GM18909 (cell line): Measurements from ENCODE around the gene CCDC18.
"Not testable (repeated sequence)": the region's sequence is repeated elsewhere in the genome, so short reads cannot be mapped to it uniquely, and the experiment has no call there.

Source experiments
- ATAC-seq: cut with Tn5 transposase; IDR thresholded peaks from one replicate; pipeline ENCODE4 v1.9.1; 2021; ENCODE audit warnings: mild to moderate bottlenecking; ENCODE audit not compliant: unreplicated experiment, poor library complexity

Gene CCDC18

DNA sequence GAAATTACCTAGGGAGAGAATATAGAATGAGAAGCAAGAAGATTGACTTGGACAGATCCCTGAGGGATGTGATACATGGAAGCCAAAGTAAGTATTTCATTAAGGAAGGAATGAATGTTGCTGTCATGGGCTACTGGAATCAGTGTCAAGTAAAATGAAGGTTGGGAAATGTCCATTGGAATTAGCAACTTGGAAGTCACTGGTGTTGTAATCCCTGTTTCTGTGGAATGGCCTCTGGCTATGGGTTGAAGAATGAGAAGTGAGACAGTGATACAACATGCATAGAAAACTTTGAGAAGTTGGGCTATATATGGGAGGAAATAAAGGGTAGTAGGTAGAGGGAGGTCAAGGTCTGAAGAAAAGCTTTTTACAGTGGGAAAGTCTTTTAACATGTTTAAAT, 54.7 kb downstream of the CCDC18 start:
- no peak for ATAC-seq

- ATAC-seq, result no peak
These were observed 56.5 kb downstream of the CCDC18 start for GRCh38 chr1:93237021-93237420.

DNA sequence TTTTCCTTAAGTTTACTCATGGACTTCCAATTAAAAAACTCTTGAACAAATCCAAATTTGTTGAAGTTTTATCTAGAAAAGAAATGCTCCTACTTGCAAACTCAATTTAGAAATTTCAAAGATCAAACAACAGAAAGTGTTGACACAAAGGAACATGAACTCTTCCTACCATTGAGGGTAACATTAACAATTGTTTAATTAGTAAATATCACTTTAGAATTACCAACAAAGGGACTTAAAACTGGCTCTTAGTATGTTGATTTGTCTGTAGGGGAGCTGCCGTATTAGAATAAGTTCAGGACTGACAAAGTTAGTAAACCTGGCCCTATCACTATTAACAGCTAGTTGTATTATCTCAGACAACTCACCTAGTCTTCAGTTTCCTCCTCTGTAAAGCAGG, 57.9 kb downstream of the CCDC18 start:
- ATAC-seq, result no peak

DNA sequence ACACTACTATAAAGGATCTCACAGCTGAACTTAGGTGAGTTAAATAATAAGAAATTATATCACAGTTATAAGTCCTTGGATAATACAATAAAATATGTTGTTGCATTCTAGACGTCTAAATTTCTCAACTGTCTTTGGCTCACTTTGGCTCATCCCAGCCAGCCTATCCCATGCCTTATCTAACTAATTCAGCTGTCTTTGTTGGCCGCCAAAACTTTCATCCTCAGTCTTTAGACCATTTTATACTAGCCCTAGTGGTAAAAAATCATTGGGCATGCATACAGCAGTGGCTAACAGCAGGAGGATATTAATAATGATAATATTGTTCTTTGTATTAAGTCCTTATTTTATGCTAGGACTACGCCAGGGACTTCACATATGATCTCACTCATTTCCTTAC, 59.3 kb downstream of the CCDC18 start:
- no peak for ATAC-seq

DNA sequence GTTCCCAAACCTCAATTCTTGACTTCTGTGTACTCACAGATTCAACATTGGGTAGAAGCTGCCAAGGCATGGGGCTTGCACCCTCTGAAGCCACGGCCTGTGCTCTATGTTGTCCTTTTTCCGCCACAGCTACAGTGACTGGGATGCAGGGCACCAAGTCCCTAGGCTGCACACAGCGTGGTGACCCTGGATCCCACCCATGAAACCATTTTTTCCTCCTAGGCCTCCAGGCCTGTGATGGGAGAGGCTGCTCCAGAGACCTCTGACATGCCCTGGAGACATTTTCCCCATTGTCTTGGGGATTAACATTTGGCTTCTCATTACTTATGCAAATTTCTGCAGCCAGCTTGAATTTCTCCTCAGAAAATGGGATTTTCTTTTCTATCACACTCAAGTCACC, 62.7 kb downstream of the CCDC18 start:
- not testable (repeated sequence) for ATAC-seq

GRCh38 chr1:93244298-93245069, 64.0 kb downstream of the CCDC18 start:
- no peak for ATAC-seq

DNA sequence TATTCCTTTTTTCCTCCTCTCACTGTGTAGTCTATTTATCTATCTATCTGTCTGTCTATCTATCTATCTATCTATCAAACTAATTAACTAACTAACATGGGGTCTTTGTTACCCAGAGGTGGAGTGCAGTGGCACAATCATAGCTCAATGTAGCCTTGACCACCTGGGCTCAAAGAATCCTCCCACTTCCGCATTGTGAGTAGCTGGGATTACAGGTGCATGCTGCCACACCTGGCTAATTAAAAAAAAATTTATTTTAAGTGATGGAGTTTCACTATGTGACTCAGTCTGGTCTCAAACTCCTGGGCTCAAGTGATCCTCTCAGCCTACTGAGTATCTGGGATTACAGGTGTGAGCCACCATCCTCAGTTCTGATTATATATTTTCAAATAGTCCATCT, 71.4 kb downstream of the CCDC18 start:
- no peak for ATAC-seq

DNA sequence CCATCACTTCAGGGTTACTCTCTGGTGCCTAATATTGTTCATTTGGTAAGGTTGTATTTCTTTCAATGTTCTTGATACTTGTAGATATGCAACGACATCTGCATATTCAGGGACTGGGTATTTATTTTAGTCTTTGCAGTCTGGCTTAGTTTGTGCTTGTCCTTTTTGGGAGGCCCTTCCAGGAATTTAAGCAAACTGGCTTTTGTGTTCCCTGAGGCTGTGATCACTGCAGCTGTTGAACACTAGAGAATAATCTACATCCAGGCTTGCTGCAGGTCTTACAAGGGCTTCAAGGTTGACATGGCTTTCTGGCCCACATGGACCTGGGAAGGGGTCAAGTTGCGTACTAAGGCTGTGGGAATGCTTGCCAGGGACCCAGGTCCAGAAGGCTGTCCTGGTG, 72.1 kb downstream of the CCDC18 start:
- no peak for ATAC-seq

DNA sequence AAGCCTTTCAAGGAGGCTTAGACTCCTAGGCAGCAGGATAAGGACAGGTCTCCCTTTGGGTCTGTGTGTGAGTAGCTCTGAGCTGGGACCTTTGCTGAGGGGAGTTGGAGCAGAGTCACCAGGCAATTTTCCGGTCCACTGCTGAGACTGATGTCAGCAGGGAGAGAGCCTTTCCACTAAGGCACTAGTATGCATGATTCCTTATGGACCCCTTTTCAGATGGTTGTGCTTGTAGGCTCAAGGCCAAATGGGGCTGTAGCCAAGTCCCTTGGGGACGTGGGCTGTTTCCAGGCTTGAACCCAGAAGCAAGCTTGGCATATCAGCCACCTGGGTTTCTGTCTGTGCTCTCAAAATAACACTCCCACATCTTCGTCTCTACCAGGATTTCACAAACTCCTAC, 73.0 kb downstream of the CCDC18 start:
- ATAC-seq, result no peak

GRCh38 chr1:93255222-93256079, 74.9 kb downstream of the CCDC18 start:
- ATAC-seq, result no peak

DNA sequence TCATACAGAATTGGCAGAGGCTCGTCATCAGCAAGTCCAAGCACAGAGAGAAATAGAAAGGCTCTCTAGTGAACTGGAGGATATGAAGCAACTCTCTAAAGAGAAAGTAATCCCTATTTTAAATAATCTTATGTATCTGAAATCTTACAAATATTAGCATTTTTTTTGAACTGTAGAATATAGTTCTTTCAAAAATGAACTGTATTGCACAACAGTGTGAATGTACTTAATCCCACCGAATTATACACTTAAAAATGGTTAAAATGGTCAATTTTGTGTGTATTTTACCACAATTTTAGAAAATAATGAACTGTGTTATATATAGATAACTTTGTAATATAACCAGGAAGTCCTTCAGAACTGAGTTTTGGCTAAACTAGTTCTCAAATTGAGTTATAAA, 75.9 kb downstream of the CCDC18 start:
- no peak for ATAC-seq

DNA sequence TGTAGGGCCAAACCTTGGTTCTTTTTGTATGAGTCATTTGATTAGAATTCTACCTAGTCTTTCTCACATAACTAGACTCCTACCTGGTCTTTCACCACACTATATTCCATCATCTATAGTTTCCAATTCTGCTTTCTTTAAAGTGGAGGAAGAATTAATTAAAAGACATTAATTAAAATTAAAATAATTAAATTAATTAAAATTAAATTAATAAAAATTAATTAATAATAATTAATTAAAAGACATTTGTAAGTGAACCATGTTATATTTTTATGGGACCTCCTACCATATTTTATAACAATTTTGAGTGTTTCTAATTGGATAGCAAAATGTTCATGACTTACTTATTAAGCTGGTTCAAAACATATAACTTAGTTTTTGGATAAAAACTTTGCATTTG, 77.4 kb downstream of the CCDC18 start:
- ATAC-seq, result no peak

- not testable (repeated sequence) for ATAC-seq
These were observed 80.2 kb downstream of the CCDC18 start for GRCh38 chr1:93260726-93261125.

DNA sequence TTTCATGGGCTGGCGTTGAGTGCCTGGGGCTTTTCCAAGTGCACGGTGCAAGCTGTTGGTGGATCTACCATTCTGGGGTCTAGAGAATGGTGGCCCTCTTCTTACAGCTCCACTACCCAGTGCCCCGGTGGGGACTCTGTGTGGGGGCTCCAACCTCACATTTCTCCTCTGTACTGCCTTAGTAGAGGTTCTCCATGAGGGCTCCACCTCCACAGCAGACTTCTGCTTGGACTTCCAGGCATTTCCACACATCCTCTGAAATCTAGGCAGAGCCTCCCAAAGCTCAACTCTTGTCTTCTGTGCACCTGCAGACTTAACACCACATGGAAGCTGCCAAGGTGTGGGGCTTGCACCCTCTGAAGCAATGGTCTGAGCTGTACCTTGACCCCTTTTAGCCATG, 82.1 kb downstream of the CCDC18 start:
- no peak for ATAC-seq

GRCh38 chr1:93268888-93269287, 88.4 kb downstream of the CCDC18 start:
- not testable (repeated sequence) for ATAC-seq

- not testable (repeated sequence) for ATAC-seq
These were observed 94.7 kb downstream of the CCDC18 start for GRCh38 chr1:93275262-93275633.

GRCh38 chr1:93275634-93276295, 95.2 kb downstream of the CCDC18 start:
- ATAC-seq, result no peak

DNA sequence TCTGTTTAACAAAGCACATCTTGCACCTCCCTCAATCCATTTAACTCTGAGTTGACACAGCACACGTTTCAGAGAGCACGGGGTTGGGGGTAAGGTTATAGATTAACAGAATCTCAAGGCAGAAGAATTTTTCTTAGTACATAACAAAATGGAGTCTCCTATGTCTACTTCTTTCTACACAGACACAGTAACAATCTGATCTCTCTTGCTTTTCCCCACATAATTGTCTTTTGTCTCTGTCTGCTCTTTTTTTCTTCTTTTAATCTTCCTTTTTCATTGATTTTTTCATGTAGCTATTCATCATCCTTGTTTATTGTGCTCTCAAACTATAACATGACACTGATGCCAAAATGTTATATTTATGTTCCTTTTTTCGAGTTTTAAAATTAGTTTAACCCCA, 97.0 kb downstream of the CCDC18 start:
- ATAC-seq, result not testable (repeated sequence)

GRCh38 chr1:93283496-93283895, 103.0 kb downstream of the CCDC18 start:
- no peak for ATAC-seq

- ATAC-seq, result no peak
These were observed 108.0 kb downstream of the CCDC18 start for GRCh38 chr1:93288558-93288957.

GRCh38 chr1:93296555-93297154, 116.1 kb downstream of the CCDC18 start:
- ATAC-seq, result no peak
